OCI-LY7 (cell line): ENCODE measurements around the gene APOO.

Experiments used
- EZH2phosphoT487 ChIP-seq: fragments of 200-600 bp; sonication (generic); IDR thresholded peaks from 2 replicates; pipeline ENCODE4 v1.6.1; 2018; ENCODE audit warnings: low read depth, borderline replicate concordance, mild to moderate bottlenecking, mixed run types, antibody characterized with exemption, low read length, moderate library complexity, mixed read lengths
- TF ChIP-seq, protein P1 (sequence below): fragments of 200-600 bp; sonication (generic); conservative IDR thresholded peaks from 2 replicates; pipeline ENCODE4 v1.5.1; 2014; ENCODE audit warnings: mild to moderate bottlenecking, antibody characterized with exemption, low read length, moderate library complexity, mixed read lengths

DNA sequence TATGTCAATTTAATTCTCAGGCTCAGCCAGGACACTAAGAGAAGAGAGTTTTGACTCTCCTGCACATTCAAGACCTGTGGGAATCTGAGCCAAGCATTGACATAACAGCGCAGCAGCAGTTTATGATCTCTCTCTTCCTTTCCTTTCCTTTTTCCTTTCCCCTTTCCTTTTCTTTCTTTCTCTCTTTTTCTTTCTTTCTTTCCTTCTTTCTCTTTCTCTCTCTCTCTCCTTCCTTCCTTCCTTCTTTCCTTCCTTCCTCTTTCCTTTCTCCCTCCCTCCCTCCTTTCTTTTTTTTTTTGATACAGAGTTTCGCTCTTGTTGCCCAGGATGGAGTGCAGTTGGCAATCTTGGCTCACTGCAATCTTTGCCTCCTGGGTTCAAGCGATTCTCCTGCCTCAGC lies 103.2 kb downstream of the APOO start:
- TF ChIP-seq, protein P1, sequence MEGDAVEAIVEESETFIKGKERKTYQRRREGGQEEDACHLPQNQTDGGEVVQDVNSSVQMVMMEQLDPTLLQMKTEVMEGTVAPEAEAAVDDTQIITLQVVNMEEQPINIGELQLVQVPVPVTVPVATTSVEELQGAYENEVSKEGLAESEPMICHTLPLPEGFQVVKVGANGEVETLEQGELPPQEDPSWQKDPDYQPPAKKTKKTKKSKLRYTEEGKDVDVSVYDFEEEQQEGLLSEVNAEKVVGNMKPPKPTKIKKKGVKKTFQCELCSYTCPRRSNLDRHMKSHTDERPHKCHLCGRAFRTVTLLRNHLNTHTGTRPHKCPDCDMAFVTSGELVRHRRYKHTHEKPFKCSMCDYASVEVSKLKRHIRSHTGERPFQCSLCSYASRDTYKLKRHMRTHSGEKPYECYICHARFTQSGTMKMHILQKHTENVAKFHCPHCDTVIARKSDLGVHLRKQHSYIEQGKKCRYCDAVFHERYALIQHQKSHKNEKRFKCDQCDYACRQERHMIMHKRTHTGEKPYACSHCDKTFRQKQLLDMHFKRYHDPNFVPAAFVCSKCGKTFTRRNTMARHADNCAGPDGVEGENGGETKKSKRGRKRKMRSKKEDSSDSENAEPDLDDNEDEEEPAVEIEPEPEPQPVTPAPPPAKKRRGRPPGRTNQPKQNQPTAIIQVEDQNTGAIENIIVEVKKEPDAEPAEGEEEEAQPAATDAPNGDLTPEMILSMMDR = no peak
- TF ChIP-seq EZH2phosphoT487 = no peak
